ENCODE data around the gene AKAIN1.

Gene AKAIN1, protein sequence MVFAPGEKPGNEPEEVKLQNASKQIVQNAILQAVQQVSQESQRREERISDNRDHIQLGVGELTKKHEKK

DNA sequence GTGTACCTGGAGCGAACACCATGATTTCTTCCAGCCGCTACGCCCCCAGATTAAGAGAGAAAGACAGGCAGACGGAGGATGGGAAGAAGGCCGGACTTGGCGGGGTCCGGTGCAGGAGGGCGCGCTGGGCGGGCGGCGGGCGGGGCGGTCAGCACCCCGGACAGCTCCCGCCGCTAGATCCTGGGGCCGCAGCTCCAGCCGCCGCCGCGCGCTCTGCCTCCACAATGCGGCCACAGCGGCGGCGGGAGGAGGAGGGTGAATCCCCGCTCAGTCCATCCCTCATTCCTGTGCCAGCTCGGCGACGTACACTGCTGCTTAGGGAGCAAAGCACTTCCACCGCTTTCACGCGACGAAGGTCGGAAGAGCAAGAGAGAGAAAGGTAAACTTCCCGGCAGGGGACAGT lies at the start of gene AKAIN1:
Gene AKAIN1, minus strand, starts transcription at position 226 of the 403 bp plus-strand sequence. Its CDS starts 204 bp downstream, at position 22.
- no peak for DNase-seq

- DNase-seq, result no peak
Measured at GRCh38 chr18:5244941-5245340, 47.9 kb upstream of the AKAIN1 start.

GRCh38 chr18:5239447-5239846 lies 42.4 kb upstream of the AKAIN1 start:
- no peak for DNase-seq

DNA sequence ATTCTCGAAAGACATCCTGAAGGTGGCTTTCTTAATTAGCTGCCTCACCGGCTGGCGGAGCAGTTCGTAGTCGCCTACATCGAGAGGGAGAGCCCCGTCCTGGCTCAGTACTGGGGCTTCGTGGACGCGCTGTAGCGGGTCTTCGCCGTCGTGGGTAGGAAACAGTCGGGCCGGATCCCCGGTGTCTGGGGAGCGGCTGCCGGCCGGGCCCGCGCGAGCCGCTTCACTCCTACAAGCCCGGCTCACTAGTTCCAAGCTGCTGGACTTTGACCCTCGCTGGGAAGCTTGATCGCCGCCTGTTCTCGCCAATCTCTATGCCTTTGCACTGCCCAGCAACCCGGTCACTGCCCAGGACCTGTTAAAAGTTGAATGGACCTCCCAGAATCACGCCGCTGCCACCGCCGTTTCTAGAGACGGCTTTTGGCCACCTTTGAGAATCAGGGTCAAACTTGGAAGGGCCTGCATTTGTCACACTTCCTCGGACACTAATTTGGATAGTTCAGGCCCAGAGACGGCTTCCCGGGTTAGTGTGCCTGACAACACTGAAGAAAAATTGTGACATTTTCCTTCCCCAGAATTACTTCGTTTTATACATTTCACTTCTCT lies 41.4 kb upstream of the AKAIN1 start:
- no peak for DNase-seq

GRCh38 chr18:5237723-5238370 lies 40.8 kb upstream of the AKAIN1 start:
- DNase-seq, result peak; percentile 79

- no peak for DNase-seq
Measured at GRCh38 chr18:5237083-5237722, 40.1 kb upstream of the AKAIN1 start.

DNA sequence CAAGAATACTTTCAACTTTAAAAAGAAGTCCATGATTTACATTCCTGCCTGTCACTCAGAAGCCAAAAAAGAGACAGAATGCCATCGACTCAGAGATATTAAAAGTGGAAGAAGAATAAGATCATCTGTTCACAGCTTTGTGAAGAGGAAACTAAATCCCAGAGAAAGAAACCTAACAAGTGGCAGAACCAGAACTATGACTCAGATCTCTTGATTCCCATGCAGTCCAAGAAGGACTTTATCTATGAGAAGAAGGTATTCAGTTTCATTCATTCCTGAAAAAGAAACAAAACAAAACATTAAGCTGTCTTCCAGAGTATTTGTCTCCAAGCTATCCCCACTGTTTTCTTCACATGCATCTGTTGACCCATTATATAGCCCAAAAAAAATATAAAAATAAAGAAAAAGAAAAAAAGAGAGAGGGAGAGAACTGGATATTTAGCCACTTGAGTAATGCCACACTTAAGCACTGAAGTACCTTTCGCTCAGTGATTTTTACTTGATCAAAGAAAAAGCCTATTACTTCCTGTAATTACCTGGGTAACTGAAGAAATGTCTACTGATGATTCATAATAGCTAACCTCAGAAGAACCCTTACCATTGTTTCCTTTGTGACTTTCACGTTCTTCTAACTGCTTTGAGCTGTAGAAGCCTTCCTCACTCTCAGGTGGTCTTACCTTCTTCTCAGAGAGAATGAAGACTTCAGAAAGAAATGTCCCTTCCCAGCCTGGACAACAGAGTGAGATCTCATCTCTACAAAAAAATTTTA lies 17.7 kb upstream of the AKAIN1 start:
- no peak for DNase-seq

- no peak for DNase-seq
Measured at GRCh38 chr18:5207471-5208150, 10.6 kb upstream of the AKAIN1 start.

- no peak for DNase-seq
Measured at GRCh38 chr18:5198311-5198710, 1.3 kb upstream of the AKAIN1 start.

DNA sequence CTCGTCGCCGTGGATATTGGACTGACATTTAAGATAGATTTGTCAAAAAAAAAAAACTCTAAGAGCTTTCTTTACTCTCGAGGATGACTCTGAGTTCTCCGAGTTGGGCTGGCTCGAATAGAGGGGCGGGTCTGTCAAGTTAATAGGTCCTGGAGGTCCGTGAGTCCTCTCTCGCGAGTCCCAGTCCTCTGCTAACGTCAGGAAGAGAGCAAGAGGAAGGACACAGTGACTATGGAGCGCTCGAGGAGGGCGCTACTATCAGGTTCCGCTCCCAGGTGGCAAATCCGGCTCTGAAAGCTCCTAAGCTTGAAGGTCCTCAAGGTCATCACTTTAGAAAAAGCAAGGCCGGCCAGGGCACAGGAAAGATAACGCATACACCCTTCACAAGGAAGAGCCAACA lies 404 bp upstream of the AKAIN1 start:
- no peak for DNase-seq

- DNase-seq, result no peak
Measured at GRCh38 chr18:5196253-5197031, 615 bp downstream of the AKAIN1 start.

DNA sequence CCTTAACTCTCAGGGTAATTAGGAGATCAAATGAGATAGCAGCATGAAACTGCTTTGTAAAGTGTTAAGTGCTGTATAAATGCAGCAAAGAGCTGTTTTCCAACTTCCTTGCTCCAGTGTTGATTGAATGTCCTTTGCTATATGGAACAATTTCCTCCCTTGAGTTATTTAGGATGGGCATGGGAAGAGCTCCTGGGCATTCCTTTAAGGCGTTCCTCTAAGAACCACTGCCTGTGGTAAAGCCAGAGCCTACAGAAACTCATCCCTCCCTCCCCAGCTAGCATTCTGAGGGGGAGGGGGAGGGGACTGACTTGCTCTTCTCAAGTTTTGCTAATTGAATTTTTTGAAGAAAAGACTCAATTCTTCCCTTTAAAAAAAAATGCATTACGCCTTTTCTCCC lies 1.4 kb downstream of the AKAIN1 start:
- no peak for DNase-seq

DNA sequence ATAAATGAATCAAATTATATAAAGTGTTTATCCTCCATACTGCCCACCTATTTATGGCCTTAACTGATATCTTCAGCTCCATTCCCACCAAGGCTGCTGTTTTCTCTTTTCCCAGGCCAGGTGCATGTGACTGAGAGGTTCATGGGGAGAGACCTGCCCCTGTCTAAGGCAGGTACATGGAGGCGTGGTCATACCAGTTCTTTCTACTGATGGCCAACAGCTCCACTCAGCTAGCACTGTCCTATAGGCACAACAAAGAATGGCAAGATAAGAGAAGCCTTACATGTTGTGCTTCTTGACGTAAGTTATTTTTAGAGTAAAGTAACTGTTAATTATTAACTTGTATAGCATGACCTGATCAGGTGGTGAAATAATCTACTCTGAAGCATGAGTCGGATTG lies 16.8 kb downstream of the AKAIN1 start:
- no peak for DNase-seq

DNA sequence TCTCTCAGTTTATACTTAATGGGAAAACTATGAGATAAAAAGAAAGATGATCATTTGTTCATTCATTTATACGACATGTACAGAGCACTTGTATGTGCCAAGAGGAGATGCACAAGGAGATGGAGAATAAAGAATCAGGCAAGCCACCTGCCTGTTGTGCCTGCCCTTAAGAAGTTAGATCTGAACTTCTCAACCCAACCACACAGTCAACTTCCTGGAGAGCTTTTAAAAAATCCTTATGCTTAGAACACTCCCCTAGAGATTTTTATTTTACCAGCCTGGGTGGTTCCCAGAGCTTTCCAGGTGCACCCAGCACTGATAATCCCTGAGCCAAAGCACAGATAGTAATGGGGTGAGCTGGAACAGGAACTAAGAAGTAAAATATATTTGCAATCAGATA lies 18.5 kb downstream of the AKAIN1 start:
- no peak for DNase-seq

DNA sequence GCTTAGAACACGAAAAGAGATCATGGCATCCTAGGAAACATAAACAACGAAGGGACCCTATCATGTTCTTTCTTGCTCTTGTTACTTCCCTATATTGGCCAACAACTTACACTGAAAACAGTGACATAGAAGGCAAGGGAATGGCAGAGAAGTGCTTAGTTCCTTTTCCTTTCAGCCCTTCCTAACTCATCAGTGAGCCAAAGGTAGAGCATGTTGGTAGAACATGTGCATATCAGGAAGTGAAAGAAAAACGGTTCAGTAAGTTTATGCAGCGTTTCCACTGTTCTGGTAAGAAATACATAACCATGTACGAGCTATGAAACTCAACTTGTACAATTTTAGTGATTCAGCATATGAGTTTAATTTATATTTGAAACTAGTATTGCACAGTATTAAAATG lies 21.7 kb downstream of the AKAIN1 start:
- no peak for DNase-seq

DNA sequence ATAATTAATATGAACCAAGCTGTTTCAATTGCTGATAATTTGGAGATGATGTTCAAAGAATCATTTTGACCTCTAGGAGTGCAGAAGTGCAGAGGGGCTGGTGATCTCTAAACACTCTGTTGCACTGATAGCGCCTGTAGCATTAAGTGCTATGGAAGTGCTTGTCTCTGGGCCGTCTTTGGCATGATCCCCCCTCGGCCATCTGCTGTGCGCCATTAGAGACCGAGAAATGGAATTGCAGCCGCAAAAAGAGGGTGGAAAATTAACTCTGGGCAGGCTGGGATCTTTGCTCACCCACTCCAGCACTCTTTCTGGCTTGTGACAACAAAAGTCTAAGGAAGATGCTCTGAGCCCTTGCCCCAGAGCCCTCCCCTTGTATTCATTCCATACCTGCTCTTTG lies 23.4 kb downstream of the AKAIN1 start:
- DNase-seq, result no peak

DNA sequence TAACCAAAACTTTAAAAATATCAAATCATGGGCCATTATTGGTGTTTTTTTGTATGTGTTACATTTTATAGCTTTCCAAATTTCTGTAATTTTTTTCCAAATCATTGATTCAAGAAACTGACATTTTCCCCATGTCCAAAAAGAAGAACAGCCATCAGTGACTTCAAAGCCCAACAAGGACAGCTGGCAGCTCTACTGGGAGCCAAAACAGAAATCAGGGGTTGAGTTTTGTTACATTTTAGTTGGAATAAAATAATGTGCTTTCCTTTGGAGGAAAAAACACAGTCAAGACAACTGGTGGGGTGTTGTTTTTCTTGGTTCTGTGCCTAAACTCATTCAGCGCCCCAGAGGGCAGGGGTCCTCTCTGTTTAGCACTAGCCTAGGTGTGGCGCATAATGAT lies 23.8 kb downstream of the AKAIN1 start:
- DNase-seq, result no peak

DNA sequence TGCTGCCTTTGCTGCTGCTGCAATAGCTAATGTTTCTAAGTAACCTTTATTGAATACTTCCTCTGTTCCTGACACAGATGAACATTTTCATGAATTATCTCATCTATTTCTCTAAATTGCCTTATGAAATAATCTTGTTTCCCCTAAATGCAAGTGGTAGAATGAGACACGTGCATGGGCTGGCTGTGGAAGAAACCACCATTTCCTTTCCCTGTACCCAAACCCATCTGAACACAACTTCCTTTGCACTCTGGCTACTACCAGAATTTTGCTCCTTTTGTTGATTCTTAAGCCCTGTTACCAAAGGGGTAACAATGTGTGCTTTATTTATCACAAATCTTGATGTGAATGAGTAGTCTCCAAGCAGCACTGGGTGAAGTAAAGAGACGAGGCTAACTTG lies 29.2 kb downstream of the AKAIN1 start:
- DNase-seq, result peak; percentile 9

DNA sequence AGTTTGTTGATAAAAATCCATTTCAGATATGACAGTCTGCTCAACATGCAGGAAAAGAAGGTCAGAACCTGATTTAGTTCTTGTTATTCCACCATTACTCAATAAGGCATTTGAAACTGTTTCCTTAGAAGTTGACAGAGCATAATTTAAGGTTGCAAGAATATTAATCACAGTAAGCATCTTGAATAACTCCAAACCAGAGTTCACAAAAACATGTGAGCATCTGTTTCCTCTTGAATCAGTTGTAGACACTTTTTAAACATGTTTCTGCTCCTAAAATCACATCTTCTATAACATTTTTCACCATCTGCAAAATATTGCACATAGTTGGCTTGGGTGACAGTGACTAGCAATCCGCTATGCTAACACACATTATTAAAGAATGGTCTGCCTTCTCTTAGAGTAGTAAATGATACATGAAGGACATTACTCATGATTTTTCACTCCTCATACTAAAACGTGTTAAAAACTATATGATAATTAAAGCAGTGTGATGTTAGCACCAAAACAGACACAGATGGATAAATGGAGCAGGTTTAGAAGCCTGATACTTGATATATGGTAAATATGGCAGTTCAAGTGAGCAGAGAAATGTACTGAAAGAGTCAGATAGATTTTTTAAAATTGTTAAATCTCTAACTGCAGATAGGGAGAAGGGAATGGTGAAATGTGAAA lies 30.3 kb downstream of the AKAIN1 start:
- no peak for DNase-seq

DNA sequence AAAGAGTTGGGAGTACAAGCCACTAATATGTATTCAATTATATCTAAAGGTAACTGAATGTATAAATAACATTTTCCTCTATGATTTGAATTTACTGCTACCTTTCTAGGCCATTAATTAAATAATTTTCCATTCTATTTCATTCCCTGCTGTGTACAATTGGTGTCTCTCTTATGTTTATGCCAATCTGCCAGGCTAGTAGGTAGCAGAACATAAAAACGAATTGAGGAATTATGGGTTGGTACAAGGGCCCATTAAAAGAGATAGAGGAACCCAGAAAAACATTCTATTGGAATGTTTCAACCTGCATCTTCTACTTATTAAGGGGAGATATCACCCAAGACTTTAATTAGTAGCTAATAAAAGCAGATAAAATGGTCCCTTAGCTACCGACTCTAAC lies 32.2 kb downstream of the AKAIN1 start:
- DNase-seq, result no peak

DNA sequence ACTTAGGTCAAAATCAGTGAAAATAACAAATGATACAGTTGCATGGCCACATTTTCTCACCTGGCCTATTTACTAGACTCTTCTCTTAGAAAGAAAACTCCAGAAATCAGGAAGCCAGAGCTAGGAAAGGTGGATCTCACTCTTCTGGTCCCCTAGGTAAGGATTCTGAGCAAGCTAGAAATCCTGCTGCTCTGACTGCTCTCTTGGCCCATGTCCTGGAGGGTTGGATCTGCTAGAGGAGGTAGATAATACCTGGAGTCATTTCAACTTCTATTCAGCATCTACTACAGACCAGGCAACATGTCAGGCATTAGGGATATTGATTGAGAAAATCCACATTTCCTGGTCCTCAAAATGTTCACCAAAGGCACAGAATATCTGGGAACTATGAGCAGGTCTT lies 34.9 kb downstream of the AKAIN1 start:
- no peak for DNase-seq

GRCh38 chr18:5159080-5159479 lies 38.0 kb downstream of the AKAIN1 start:
- no peak for DNase-seq

Measured in KG1 (cell line).